ENCODE data around the gene GRB10. TPM values are rescaled to one million over a fixed set of nuclear protein-coding genes. Genes with fewer than 3 reads are reported as not detected.
"Not testable (repeated sequence)": the region's sequence is repeated elsewhere in the genome, so short reads cannot be mapped to it uniquely, and the experiment has no call there.

Gene GRB10
- total RNA-seq, 1 donor from 2014 or later, result 93.0 TPM

- Mint-ChIP-seq H3K27me3 (ENCODE audit: low read depth) (no peaks in the 10 kb centered on the region), H3K36me3 (ENCODE audit: low read depth) (peaks cover 25% of the 10 kb centered on the region), H3K4me1 (peaks cover 49% of the 10 kb centered on the region), H3K9me3 (no peaks in the 10 kb centered on the region), H3K27ac (ENCODE audit: unreplicated experiment) (no peak overlapping the region), H3K4me3 (no peak overlapping the region)
- no peak for TF ChIP-seq CTCF (conservative IDR thresholded peaks at IDR 0.05)
- no peak for DNase-seq (ENCODE audit: low read depth, low spot score)
These were observed 39.7 kb downstream of the GRB10 start for GRCh38 chr7:50743016-50743415.

- Mint-ChIP-seq H3K9me3 (no peaks in the 10 kb centered on the region), H3K4me1 (peaks cover 49% of the 10 kb centered on the region), H3K27me3 (ENCODE audit: low read depth) (no peaks in the 10 kb centered on the region), H3K4me3 (no peak overlapping the region), H3K27ac (ENCODE audit: unreplicated experiment) (no peak overlapping the region), H3K36me3 (ENCODE audit: low read depth) (peaks cover 22% of the 10 kb centered on the region)
- no peak for DNase-seq (ENCODE audit: low read depth, low spot score)
- TF ChIP-seq CTCF (conservative IDR thresholded peaks at IDR 0.05), result no peak
These were observed 40.3 kb downstream of the GRB10 start for GRCh38 chr7:50742401-50742800.

- no peak for TF ChIP-seq CTCF (conservative IDR thresholded peaks at IDR 0.05)
- H3K9me3 Mint-ChIP-seq, result no peaks in the 10 kb centered on the region
- peaks cover 35% of the 10 kb centered on the region for H3K4me1 Mint-ChIP-seq
- no peak for DNase-seq (ENCODE audit: low read depth, low spot score)
- peaks cover 21% of the 10 kb centered on the region for H3K36me3 Mint-ChIP-seq (ENCODE audit: low read depth)
- no peaks in the 10 kb centered on the region for H3K27me3 Mint-ChIP-seq (ENCODE audit: low read depth)
- H3K27ac Mint-ChIP-seq (ENCODE audit: unreplicated experiment), result no peak overlapping the region
- no peak overlapping the region for H3K4me3 Mint-ChIP-seq
These were observed 42.8 kb downstream of the GRB10 start for GRCh38 chr7:50739744-50740435.

- no peak for TF ChIP-seq CTCF (conservative IDR thresholded peaks at IDR 0.05)
- H3K27ac Mint-ChIP-seq (ENCODE audit: unreplicated experiment), result no peak overlapping the region
- H3K9me3 Mint-ChIP-seq, result no peaks in the 10 kb centered on the region
- peaks cover 22% of the 10 kb centered on the region for H3K36me3 Mint-ChIP-seq (ENCODE audit: low read depth)
- H3K4me1 Mint-ChIP-seq, result peaks cover 42% of the 10 kb centered on the region
- H3K4me3 Mint-ChIP-seq, result no peak overlapping the region
- H3K27me3 Mint-ChIP-seq (ENCODE audit: low read depth), result no peaks in the 10 kb centered on the region
- DNase-seq (ENCODE audit: low read depth, low spot score), result no peak
These were observed 43.8 kb downstream of the GRB10 start for GRCh38 chr7:50738932-50739331.

GRCh38 chr7:50735836-50736235 lies 46.9 kb downstream of the GRB10 start:
- Mint-ChIP-seq H3K36me3 (ENCODE audit: low read depth) (peaks cover 27% of the 10 kb centered on the region), H3K4me1 (peaks cover 52% of the 10 kb centered on the region)
- not testable (repeated sequence) for H3K27me3 Mint-ChIP-seq (ENCODE audit: low read depth); H3K4me3 Mint-ChIP-seq; H3K9me3 Mint-ChIP-seq; H3K27ac Mint-ChIP-seq (ENCODE audit: unreplicated experiment); DNase-seq (ENCODE audit: low read depth, low spot score)

- no peak for TF ChIP-seq CTCF (conservative IDR thresholded peaks at IDR 0.05)
- no peak overlapping the region for H3K27ac Mint-ChIP-seq (ENCODE audit: unreplicated experiment)
- DNase-seq (ENCODE audit: low read depth, low spot score), result no peak
- no peak overlapping the region for H3K4me3 Mint-ChIP-seq
- peaks cover 53% of the 10 kb centered on the region for H3K4me1 Mint-ChIP-seq
- no peaks in the 10 kb centered on the region for H3K27me3 Mint-ChIP-seq (ENCODE audit: low read depth)
- peaks cover 30% of the 10 kb centered on the region for H3K36me3 Mint-ChIP-seq (ENCODE audit: low read depth)
- no peaks in the 10 kb centered on the region for H3K9me3 Mint-ChIP-seq
These were observed 47.4 kb downstream of the GRB10 start for GRCh38 chr7:50735333-50735732.

Data from neural crest cell (in vitro differentiated cells).